GM18858 (cell line): ENCODE data around the gene RAB40C.

Experiments used
- ATAC-seq: cut with Tn5 transposase; IDR thresholded peaks from one replicate; pipeline ENCODE4 v1.9.1; 2021; ENCODE audit not compliant: unreplicated experiment

RAB40C gene, protein sequence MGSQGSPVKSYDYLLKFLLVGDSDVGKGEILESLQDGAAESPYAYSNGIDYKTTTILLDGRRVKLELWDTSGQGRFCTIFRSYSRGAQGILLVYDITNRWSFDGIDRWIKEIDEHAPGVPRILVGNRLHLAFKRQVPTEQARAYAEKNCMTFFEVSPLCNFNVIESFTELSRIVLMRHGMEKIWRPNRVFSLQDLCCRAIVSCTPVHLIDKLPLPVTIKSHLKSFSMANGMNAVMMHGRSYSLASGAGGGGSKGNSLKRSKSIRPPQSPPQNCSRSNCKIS

DNA sequence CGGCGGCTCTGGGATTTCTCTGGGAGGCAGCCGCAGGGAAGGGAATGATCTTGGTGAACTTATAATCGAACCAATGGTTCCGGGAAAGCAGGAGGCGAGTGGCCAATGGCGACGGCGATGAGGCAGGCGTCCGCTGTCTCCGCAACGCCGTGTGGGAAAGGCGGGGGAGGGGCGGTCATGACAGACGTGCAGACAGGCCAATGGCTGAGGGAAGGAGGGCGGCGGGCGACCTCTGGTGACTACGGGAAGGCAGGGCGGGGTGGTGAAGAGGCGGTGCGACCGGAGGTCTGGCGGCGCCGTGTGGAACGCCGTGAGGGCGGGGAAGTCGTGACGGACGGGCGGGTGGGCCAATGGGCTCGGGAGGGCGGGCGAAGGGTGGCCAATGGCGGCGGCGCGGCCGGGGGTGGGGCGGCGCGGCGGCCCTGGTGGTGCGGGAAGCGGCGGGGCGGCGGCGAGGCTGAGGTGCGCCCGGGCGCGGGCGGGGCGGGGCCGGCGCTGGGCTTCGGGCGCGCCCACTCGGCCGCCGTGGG, at the start of gene RAB40C:
TSS of gene RAB40C (plus strand) at position 409 of the 530 bp plus-strand sequence. CDS start 226 bp downstream, outside the sequence.
- ATAC-seq, result peak; percentile 43

DNA sequence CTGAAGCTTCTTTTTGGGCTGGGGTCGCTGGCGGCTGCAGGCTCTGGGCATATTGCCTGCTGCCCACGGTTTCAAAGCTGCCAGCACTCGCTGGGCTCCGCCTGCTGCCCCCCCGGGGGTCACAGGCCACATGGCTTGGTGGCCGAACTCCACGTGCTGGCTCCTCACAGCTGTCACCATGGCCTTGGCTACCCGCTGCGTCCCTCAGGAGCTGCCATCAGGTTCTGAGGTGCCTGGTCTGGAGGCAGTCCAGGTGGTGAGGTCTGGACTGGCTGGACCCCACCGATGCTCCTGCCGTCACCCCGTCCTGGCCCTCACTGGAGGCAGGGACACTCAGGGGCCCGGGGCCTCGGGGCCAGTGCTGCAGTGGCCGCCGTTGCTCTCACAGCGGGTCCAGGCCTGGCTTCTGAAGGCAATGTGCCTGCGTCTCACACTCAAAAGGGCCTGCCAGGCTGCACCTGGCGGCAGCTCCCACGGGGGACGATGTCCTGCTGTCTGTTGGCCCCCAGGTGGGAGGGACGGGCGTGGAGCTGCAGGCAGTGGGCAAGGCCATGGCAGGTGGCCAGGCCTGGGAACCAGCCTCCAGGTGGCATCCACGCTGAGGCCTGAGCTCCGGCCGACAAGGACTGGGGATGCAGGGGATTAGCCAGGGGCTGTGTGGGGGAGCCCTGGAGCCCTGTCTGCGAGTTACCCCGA, 49.1 kb upstream of the RAB40C start:
- no peak for ATAC-seq

DNA sequence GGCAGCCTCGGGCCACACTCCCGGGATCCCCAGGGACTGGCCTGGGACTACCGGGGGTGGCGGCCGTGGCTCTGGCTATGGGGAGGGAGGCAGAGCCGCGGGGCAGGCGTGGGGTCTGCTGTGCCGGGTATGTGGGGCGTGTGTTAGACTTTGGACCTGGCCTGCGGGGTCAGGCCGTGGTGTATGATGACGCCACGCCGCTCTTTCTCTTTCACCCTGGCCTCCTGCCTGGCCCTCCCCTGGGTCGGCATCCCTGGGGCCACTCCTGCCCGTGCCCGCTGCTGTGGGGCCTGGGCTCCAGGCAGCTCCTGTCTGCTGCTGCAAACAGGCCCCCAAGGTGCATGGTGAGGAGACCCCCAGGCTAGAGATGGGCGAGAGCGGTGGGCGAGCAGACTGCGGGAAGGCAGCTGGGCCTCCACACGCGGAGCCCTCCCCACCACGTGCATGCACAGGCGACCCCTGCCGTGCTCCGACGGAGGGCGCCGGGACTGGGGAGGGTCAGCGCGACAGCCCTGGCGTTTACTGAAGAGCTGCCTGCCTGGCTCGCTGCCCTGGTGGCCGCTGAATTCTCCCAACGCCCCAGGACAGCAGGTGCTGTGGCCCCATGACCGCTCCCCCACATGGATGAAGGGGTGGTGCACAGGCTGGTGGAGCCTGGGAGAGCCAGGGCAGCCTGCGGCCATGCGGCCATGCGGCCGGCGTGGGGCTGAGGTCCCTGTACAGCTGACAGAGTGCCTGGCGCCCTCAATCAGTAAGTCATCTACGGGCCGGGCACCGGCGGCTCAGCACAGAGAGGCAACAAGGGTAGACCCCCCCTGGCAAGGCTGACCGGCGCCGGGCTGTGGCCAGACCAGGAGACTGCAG, 46.3 kb upstream of the RAB40C start:
- no peak for ATAC-seq

DNA sequence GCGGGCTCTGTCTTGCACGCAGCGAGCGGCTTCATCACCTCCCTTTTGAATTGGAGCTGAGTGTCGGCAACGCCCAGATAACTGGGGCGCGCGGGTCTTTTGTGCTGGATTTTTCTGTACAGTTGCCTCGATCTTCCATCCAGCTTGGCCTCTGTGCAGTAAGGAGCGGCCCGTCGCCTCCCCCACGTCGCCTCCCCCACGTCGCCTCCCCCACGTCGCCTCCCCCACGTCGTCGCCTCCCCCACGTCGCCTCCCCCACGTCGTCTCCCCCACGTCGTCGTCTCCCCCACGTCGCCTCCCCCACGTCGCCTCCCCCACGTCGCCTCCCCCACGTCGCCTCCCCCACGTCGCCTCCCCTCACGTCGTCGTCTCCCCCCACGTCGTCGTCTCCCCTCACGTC, 45.3 kb upstream of the RAB40C start:
- ATAC-seq, result no peak

DNA sequence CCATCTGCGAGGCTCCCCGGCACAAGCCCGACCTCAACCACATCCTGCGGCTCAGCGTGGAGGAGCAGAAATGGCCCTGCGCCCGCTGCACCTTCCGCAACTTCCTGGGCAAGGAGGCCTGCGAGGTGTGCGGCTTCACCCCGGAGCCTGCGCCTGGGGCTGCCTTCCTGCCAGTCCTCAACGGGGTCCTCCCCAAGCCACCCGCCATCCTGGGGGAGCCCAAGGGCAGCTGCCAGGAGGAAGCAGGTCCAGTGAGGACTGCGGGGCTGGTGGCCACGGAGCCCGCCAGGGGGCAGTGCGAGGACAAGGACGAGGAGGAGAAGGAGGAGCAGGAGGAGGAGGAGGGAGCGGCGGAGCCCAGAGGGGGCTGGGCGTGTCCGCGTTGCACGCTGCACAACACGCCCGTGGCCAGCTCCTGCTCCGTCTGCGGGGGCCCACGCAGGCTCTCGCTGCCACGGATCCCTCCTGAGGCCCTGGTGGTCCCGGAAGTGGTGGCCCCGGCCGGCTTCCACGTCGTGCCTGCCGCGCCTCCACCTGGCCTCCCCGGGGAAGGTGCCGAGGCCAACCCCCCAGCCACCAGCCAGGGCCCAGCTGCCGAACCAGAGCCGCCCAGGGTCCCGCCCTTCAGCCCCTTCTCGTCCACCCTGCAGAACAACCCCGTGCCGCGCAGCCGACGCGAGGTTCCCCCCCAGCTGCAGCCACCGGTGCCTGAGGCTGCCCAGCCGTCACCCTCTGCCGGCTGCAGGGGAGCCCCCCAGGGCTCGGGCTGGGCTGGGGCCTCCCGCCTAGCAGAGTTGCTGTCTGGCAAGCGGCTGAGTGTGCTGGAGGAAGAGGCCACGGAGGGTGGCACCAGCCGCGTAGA, 42.7 kb upstream of the RAB40C start:
- ATAC-seq, result no peak

DNA sequence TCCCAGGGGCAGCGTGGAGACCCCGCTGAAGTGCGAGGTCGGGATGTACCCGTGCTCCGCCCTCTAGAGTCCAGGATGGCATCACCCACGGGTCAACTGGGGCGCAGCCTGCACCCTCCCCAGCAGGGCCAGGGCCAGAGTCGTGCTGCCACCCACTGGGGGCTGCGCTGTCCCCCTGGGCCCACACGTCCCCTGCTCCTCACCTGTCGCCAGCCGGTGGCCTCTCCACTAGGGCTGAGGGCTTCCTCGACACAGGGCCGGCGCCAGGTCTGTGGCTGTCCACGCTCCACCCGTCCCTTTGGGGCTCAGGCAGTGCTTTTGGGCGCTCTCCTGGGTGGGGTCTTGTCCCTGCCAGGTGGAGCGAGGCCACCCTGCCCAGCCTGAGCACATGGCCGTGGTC, 41.3 kb upstream of the RAB40C start:
- no peak for ATAC-seq

DNA sequence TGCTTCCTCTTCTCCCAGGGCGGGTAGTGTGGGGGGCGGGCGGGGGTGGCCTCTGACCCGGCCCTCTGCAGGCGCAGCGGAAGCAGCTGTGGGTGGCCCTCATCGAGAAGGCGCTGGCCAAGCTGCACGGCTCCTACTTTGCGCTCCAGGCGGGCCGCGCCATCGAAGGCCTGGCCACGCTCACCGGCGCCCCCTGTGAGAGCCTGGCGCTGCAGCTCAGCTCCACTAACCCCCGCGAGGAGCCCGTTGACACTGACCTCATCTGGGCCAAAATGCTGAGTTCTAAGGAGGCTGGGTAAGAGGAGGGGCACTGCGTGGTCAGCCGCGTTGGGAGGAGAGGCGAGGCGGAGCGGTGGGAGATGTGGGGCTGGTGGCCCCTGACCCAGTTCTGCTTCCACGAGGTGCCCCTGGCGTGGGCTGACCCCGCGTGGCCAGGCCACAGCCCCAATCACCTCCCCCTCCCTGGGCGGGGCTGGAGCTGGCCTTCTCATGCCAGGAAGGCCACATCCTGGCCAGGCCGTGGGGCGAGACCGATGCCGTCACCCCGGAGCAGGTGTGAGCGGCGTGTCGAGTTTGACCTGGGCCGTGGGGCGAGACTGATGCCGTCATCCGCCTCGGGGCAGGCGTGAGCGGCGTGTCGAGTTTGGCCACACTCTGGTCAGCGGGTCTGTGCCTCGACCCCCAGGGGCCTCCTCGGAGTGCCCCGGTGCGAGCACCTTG, 40.2 kb upstream of the RAB40C start:
- ATAC-seq, result no peak

DNA sequence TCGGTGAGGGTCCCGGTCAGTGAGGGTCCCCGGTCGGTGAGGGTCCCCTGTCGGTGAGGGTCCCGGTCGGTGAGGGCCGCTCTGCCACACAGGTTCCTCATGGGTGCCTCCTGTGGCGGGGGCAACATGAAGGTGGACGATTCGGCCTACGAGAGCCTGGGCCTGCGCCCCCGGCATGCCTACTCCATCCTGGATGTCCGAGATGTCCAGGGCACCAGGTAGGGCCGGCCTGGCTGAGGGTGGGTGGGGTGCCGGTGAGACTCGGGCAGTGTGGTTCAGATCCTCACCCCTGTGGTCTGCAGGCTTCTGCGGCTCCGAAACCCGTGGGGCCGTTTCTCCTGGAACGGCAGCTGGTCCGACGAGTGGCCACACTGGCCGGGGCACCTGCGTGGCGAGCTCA, 38.7 kb upstream of the RAB40C start:
- ATAC-seq, result no peak

DNA sequence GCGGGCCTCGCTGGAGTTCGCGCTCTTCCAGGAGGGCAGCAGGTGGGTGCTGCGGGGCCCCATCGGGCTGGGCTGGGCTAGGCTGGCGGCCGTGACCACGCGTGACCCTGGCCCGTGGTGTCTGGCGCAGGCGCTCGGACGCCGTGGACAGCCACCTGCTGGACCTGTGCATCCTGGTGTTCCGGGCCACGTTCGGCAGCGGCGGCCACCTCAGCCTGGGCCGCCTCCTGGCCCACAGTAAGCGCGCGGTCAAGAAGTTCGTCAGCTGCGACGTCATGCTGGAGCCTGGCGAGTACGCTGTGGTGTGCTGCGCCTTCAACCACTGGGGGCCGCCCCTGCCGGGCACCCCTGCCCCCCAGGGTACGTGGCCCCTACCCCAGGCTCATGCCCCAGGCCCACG, 37.7 kb upstream of the RAB40C start:
- no peak for ATAC-seq

DNA sequence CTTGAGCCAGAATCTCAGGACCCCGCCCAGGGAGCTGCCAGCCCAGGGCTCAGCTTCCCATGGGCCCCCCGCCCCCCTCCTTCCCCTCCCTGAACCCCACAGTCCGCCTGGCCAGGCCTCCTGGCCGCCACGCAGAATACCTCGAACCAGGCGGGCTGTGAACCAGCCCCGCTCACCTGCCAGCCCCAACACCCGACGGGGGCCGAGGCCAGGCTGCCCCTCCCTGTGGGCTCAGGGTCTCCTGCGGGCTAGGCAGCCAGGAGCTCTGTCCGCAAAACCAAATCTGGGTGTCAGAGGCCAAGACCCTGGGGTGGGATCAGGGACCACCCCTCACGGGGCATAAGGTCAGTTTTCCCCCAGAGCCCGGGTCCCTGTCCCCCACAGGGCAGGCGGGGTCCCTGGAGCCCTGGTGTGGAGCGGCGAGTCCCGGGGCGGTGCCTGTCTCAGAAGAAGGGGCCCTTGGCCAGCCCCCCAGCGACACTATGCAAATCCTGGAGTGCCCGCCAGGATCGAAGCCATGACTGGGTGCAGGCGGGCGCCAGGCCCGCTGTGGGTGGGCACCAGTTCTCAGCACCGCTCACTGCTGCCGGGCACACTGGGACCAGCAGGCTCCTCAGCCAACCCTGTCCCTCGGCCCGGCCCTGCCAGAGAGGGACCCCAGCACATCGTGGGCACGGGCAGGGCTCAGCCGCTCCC, 36.1 kb upstream of the RAB40C start:
- ATAC-seq, result no peak

DNA sequence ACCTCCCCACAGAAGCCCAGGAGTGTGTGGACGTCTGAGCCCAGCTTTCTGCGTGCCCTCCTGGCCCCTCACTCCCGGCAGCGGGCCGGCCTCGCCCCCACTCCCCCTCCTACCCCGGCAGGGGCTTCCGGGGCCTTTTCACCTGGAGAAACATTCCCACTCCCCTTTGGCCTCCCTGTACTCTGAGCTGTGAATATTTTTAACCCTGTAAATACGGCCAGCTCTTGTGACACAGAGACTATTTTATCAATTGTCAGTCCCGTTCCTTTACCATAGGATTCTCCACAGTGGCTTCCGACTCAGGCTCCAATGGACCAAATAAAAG, 35.6 kb upstream of the RAB40C start:
- no peak for ATAC-seq

DNA sequence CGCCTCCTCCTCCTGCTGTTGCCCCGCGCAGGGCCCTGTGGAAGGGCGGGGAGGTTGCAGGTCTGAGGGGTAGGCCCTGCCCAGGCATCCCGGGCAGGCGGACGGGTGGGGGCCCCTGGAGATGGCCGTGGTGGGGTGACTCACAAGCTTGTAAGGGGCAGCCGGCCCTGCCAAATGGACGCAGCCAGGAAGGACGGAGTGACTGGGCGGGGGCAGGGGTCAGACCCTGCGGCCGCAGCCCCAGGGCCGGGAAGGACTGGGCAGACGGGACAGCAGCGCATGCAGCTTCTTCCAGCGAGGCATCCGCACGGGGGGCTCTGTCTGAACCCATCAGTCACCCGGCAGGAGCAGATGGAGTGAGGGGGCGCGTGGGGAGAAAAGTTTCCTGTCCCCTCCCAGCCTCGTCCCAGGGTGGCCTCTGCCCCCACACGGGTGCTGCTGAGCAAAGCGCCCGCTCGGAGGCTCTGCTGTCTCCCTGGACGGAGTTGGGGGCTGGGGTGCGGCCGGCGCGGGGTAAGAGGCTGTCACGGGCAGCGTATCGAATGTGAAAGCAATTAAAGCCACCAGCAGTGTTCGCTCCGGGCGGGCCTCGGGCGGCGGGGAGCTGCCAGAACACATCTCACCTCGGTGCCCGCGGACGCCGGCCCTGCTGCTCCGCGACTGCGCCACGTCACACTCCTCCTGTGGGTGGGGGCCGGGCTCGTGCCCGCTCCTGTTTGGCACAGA, 35.1 kb upstream of the RAB40C start:
- no peak for ATAC-seq

DNA sequence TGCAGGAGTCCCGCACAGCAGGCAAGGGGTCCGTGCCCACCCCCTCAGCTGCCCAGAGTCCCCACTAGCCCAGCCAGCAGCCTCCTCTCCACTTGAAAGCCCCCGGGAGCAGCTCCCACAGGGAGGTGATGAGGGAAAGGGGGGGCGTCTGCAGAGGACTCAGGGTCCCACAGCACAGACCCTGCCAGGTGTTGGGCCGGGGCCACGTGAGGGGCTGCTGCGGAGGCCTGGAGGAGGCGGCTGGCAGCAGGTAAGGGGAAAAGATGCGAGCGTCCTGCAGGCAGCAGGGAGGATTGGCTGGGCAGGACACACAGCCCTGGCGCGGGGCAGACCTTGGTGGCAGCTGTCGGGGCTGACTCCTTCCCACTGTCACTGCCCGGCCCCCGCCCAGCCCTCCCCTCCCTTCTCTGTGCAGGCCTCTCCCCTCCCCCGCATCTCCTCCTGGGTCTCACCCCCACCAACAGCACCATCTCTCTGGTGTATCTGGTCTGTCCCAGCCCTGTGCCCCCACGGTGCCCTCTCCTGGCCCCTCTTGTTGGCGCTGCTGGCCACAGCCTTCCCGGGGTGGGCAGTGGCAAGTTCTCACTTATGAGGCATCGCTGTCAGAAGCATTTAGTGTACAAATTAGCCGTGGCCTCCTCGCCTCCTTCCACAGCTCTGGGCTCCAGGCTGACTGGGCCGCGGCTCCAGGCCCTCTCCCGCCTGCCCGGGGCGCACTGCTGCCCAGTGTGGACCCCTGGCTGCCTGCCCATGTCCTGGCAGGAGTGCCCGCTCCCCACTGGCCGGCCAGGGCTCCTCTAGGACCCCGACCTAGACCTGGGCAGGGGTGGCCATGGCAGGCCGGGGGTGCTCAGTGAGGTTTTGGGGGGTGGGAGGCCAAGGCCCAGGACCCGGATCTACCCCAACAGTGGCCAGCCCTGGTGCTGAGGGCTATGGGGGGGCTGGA, 34.1 kb upstream of the RAB40C start:
- ATAC-seq, result no peak

DNA sequence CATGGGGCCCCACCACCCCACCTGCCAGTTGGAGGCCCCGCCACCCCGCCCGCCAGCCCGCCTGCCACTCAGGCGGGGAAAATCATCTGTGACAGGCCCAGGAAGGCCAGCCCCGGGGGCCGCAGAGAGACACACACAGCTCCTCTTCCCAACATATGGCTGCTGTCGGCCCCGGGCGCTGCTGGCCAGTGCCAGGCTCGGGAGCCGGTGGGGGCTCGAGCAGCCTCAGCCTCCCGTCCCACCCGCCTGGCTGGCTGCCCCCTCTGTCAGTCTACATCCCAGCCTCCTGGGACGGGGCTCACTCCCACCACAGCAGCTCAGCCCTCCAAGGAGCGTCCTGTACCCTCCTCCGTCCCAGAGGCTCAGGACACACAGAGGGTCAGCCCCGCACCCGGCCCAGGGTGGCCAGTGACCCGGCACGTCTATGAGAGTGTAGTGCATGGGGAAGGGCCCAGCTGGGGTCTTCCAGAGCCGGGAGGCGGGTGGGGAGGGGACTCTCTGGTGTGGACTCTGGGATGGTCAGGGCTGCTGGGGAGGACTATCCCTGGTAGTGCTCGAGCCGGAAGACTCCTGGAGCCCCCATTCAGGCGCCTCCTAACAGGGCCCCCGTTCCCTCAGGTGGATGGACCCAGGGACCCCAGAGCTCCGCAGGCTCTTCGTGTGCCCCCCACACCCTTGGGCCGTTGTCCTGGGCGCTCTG, 33.2 kb upstream of the RAB40C start:
- no peak for ATAC-seq

DNA sequence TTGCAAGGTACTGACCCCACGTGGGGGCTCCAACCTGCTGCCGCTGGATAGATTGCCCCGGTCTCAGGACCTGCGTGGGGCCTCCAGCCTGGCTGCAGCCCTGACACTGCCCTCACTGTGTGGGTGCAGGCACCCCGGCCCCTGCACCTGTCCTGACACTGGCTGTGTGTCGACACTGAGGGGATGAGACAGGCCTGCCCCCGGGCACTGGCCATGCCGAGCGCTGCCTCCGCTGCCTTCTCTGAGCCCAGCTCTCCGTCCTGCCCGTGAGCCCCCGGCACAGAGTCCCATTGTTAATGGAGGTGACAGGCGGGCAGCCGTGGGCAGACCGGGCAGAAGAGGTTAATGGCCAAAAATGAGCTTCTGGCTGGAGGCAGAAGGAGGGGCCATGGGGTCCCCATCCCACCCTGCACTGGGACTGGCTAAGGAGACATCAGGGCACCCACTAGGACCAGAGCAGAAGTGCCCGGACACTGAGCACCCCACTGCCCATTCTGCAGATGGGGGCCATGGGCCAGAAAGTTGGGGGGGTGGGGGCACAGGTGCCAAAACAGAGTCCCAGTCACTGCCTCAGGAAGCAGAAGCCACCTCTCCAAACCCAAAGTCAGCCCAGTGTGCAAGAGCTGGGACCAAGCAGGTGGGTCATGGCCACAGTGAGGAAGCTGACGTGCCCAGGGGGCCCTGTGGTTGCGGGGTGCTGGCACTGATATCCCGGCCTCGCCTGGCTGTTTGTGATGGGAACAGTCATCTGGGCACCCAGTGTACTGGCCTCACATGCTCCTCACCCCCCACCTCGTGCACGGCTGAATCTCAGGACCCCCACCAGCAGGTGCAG, 32.2 kb upstream of the RAB40C start:
- no peak for ATAC-seq

DNA sequence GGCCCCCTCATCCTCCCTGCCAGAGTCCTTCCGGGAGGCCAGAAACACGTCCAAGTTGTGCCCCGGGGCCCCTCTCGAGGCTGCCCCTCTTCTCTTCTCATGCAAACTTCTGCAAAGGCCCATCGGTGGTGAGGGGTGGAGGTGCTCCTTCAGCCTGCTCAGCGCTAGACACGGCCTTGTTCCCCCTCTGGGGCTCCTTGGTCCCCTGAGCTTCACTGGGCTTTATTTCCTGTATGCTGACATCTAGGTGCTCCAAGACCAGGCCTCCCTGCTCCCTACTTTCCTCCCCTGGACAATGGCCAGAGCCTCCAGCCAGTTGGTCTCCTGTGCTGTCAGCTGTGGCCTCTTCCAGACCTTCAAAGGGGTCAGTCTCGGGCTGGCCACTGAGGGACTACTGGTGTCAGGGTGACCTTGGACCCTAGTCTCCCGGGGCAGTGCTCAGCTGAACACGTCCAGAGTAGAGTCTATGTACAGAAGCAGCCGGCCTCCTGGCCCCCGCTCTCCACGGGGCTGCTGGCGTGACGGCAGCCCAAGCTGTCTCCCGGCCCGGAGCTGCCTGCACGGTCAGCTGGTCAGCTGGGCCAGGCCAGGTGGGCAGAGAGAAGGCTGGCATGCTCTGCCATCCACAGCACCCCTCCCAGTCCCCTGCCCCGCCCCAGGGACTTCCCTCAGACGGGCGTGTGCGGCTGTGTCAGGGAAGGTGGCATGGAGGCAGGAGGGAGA, 31.4 kb upstream of the RAB40C start:
- ATAC-seq, result no peak
